Kidney capillary endothelial cell (primary cell): Measurements from ENCODE around the gene SLC34A2.

Source experiments
- DNase-seq: peaks from one replicate; pipeline ENCODE4 v3.0.0-alpha.2; 2018; ENCODE audit warnings: low spot score

SLC34A2 gene

GRCh38 chr4:25725870-25726269 is 70.2 kb downstream of the SLC34A2 start:
- DNase-seq = no peak

- no peak for DNase-seq
Measured at GRCh38 chr4:25727711-25728493, 72.3 kb downstream of the SLC34A2 start.
